HepG2 (cell line): Measurements from ENCODE around the gene TSPAN32. TPM values are rescaled to one million over a fixed set of nuclear protein-coding genes. Genes with fewer than 3 reads are reported as not detected.

Source experiments
- HMG20B ChIP-seq: conservative IDR thresholded peaks from 2 replicates; pipeline ENCODE4 v1.6.1; 2016; ENCODE audit warnings: missing genetic modification reagents, missing compliant biosample characterization
- KLF11 ChIP-seq: IDR thresholded peaks from 2 replicates; pipeline ENCODE4 v1.6.1; 2016; ENCODE audit warnings: missing compliant biosample characterization
- RORA ChIP-seq: sonication (generic); formaldehyde crosslinking; IDR thresholded peaks from 2 replicates; pipeline ENCODE4 v1.5.0; 2020; ENCODE audit warnings: mild to moderate bottlenecking, missing genetic modification reagents, moderate library complexity
- SETDB1 ChIP-seq: sonication (generic); formaldehyde crosslinking; IDR thresholded peaks from 2 replicates; pipeline ENCODE4 v1.5.1; 2020; ENCODE audit warnings: missing genetic modification reagents, mild to moderate bottlenecking, borderline replicate concordance
- ZBTB38 ChIP-seq: sonication (generic); formaldehyde crosslinking; IDR thresholded peaks from 2 replicates; pipeline ENCODE4 v1.5.1; 2020; ENCODE audit warnings: mild to moderate bottlenecking, missing genetic modification reagents
- ZNF205 ChIP-seq: IDR thresholded peaks from 2 replicates; pipeline ENCODE4 v1.6.1; 2018; ENCODE audit warnings: missing biosample characterization, missing genetic modification reagents
- ZNF260 ChIP-seq: sonication (generic); formaldehyde crosslinking; IDR thresholded peaks from 2 replicates; pipeline ENCODE4 v1.4.0; 2020; ENCODE audit warnings: missing genetic modification reagents, low read depth, mild to moderate bottlenecking, borderline replicate concordance
- ZNF264 ChIP-seq: sonication (generic); formaldehyde crosslinking; IDR thresholded peaks from 2 replicates; pipeline ENCODE4 v1.4.0; 2020; ENCODE audit warnings: missing genetic modification reagents
- ZNF674 ChIP-seq: sonication (generic); formaldehyde crosslinking; IDR thresholded peaks from 2 replicates; pipeline ENCODE4 v1.5.0; 2020; ENCODE audit warnings: low read depth, mild to moderate bottlenecking, missing genetic modification reagents
- ZNF75D ChIP-seq: sonication (generic); formaldehyde crosslinking; IDR thresholded peaks from 2 replicates; pipeline ENCODE4 v1.8.1; 2023; ENCODE audit warnings: missing genetic modification reagents, mild to moderate bottlenecking, borderline replicate concordance
- ZSCAN20 ChIP-seq: sonication (generic); formaldehyde crosslinking; IDR thresholded peaks from 2 replicates; pipeline ENCODE4 v1.4.0; 2020; ENCODE audit warnings: missing genetic modification reagents, mild to moderate bottlenecking, borderline replicate concordance
- ZSCAN29 ChIP-seq: sonication (generic); formaldehyde crosslinking; conservative IDR thresholded peaks from 2 replicates; pipeline ENCODE4 v1.4.0; 2020; ENCODE audit warnings: mild to moderate bottlenecking, missing genetic modification reagents
- polyA plus RNA-seq, 8 experiments: library from polyadenylated mRNA; depleted of rRNA in 3 of 8; stranded (reverse) in 7 of 8; unstranded in 1 of 8; fragments of >200 nt; fragmentation: Illumina TruSeq in 4 of 8; extraction: Trizol in 4 of 8; gene quantifications; 2 replicates each; pipeline versions ENCODE4 v1.2.1 to v1.2.3, GENCODE V29; 2011 to 2016; ENCODE audit warnings: low read depth in 4 of 8, missing spikeins in 1 of 8, mixed read lengths in 1 of 8; ENCODE audit not compliant: insufficient read depth in 1 of 8
- total RNA-seq, 5 experiments: library from RNA; depleted of rRNA; stranded (reverse); fragments of >200 nt; fragmentation: Illumina TruSeq; extraction: Trizol; gene quantifications; 2 replicates each; pipeline ENCODE4 v1.2.3, GENCODE V29; 2016; ENCODE audit warnings: low read depth in 1 of 5
- TF ChIP-seq, protein P1 (sequence below): sonication (generic); formaldehyde crosslinking; IDR thresholded peaks from 2 replicates; pipeline ENCODE4 v1.9.0; 2021; ENCODE audit warnings: missing genetic modification reagents, borderline replicate concordance
- TF ChIP-seq, protein P2 (sequence below): fragments of 450-650 bp; IDR thresholded peaks from 2 replicates; pipeline ENCODE4 v1.6.1; 2017; ENCODE audit warnings: mild to moderate bottlenecking
- TF ChIP-seq, protein P3 (sequence below): fragments of 450-650 bp; IDR thresholded peaks from 2 replicates; pipeline ENCODE4 v1.6.1; 2017
- TF ChIP-seq, protein P4 (sequence below): sonication (generic); formaldehyde crosslinking; IDR thresholded peaks from 2 replicates; pipeline ENCODE4 v1.5.1; 2020; ENCODE audit warnings: missing genetic modification reagents, mild to moderate bottlenecking, borderline replicate concordance

Gene TSPAN32
- total and polyA plus RNA-seq, 2 of the 13 experiments (the other 11 are each of a cell fraction or from before 2014, with no cell fraction given) = 0.09 to 0.70 TPM

DNA sequence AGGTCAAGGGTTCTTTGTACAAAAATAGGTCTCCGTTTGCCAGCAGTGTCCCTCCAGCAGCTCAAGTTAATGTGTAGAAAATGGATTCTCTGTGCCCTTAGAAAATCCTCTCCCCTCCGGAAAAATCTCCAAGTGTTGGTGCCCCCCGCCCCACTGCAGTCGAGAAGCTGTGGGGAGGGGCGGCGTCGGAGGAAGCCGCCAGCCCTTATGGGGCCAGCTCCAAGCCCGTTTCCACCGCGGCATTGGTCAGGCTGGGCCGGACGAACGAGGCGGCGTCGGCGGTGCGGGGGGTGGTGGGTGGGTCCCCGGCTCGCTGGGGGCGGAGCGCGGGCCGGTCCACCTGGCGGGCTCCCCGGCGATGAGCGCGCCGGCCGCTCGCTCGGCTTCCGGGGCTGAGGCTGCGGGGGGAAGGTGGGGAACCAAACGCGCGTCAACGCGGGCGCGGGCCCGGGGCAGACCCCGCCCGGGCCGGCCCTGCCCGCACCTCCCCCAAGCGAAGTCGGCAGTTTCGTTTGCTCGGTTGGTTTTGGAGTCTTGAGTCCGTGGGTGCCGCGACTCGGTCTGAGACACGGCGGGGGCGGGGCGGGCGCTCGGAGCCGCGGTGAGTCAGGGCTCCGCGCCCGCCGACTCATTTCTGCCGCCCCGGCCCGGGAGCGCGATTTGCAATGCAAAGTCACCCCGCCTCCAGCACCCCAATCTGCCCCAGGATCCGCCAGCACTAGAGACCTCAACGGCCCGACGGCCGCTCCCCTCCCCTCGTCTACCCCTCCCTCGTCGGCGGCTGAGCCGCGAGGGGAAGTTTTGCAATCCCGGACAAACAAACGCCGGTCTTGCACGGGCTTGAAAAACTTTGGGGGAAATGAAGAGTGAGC lies 32.8 kb upstream of the TSPAN32 start (continued):
- TF ChIP-seq ZNF75D (no peak), ZBTB38 (CRISPR knock-in tag) (peak; percentile 26; the same call in 1 of the 2 replicates), ZNF260 (no peak), ZNF205 (0 out of 2 replicates have a peak, but pooled peaks have one; percentile 32), RORA (CRISPR knock-in tag) (no peak), HMG20B (CRISPR knock-in tag) (0 out of 2 replicates have a peak, but pooled peaks have one; percentile 35), ZSCAN29 (CRISPR knock-in tag) (no peak), ZNF264 (CRISPR knock-in tag) (no peak), ZSCAN20 (CRISPR knock-in tag) (no peak), ZNF674 (CRISPR knock-in tag) (no peak), SETDB1 (no peak), KLF11 (0 out of 2 replicates have a peak, but pooled peaks have one; percentile 69)
- TF ChIP-seq, protein P1, sequence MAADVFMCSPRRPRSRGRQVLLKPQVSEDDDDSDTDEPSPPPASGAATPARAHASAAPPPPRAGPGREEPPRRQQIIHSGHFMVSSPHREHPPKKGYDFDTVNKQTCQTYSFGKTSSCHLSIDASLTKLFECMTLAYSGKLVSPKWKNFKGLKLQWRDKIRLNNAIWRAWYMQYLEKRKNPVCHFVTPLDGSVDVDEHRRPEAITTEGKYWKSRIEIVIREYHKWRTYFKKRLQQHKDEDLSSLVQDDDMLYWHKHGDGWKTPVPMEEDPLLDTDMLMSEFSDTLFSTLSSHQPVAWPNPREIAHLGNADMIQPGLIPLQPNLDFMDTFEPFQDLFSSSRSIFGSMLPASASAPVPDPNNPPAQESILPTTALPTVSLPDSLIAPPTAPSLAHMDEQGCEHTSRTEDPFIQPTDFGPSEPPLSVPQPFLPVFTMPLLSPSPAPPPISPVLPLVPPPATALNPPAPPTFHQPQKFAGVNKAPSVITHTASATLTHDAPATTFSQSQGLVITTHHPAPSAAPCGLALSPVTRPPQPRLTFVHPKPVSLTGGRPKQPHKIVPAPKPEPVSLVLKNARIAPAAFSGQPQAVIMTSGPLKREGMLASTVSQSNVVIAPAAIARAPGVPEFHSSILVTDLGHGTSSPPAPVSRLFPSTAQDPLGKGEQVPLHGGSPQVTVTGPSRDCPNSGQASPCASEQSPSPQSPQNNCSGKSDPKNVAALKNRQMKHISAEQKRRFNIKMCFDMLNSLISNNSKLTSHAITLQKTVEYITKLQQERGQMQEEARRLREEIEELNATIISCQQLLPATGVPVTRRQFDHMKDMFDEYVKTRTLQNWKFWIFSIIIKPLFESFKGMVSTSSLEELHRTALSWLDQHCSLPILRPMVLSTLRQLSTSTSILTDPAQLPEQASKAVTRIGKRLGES = no peak
- TF ChIP-seq, protein P2, sequence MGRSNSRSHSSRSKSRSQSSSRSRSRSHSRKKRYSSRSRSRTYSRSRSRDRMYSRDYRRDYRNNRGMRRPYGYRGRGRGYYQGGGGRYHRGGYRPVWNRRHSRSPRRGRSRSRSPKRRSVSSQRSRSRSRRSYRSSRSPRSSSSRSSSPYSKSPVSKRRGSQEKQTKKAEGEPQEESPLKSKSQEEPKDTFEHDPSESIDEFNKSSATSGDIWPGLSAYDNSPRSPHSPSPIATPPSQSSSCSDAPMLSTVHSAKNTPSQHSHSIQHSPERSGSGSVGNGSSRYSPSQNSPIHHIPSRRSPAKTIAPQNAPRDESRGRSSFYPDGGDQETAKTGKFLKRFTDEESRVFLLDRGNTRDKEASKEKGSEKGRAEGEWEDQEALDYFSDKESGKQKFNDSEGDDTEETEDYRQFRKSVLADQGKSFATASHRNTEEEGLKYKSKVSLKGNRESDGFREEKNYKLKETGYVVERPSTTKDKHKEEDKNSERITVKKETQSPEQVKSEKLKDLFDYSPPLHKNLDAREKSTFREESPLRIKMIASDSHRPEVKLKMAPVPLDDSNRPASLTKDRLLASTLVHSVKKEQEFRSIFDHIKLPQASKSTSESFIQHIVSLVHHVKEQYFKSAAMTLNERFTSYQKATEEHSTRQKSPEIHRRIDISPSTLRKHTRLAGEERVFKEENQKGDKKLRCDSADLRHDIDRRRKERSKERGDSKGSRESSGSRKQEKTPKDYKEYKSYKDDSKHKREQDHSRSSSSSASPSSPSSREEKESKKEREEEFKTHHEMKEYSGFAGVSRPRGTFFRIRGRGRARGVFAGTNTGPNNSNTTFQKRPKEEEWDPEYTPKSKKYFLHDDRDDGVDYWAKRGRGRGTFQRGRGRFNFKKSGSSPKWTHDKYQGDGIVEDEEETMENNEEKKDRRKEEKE = no peak
- TF ChIP-seq, protein P3, sequence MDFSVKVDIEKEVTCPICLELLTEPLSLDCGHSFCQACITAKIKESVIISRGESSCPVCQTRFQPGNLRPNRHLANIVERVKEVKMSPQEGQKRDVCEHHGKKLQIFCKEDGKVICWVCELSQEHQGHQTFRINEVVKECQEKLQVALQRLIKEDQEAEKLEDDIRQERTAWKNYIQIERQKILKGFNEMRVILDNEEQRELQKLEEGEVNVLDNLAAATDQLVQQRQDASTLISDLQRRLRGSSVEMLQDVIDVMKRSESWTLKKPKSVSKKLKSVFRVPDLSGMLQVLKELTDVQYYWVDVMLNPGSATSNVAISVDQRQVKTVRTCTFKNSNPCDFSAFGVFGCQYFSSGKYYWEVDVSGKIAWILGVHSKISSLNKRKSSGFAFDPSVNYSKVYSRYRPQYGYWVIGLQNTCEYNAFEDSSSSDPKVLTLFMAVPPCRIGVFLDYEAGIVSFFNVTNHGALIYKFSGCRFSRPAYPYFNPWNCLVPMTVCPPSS = no peak
- TF ChIP-seq, protein P4, sequence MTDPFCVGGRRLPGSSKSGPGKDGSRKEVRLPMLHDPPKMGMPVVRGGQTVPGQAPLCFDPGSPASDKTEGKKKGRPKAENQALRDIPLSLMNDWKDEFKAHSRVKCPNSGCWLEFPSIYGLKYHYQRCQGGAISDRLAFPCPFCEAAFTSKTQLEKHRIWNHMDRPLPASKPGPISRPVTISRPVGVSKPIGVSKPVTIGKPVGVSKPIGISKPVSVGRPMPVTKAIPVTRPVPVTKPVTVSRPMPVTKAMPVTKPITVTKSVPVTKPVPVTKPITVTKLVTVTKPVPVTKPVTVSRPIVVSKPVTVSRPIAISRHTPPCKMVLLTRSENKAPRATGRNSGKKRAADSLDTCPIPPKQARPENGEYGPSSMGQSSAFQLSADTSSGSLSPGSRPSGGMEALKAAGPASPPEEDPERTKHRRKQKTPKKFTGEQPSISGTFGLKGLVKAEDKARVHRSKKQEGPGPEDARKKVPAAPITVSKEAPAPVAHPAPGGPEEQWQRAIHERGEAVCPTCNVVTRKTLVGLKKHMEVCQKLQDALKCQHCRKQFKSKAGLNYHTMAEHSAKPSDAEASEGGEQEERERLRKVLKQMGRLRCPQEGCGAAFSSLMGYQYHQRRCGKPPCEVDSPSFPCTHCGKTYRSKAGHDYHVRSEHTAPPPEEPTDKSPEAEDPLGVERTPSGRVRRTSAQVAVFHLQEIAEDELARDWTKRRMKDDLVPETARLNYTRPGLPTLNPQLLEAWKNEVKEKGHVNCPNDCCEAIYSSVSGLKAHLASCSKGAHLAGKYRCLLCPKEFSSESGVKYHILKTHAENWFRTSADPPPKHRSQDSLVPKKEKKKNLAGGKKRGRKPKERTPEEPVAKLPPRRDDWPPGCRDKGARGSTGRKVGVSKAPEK (CRISPR knock-in tag) = no peak
